H1 (cell line): ENCODE data around the gene GPA33. TPM values are rescaled to one million over a fixed set of nuclear protein-coding genes. Genes with fewer than 3 reads are reported as not detected.

Experiments used
- RFX5 ChIP-seq: IDR thresholded peaks from 2 replicates; pipeline ENCODE4 v1.6.1; 2011; ENCODE audit warnings: low read depth, low read length, improper control_type of control experiment, borderline replicate concordance
- polyA plus RNA-seq, 7 experiments: library from polyadenylated mRNA; depleted of rRNA in 3 of 7; stranded (reverse) in 5 of 7; unstranded in 2 of 7; fragments of >200 nt in 5 of 7; fragments of 200-250 nt in 2 of 7; gene quantifications; 1 replicate in 5 of 7; 2 replicates in 1 of 7; 4 replicates in 1 of 7; pipeline versions ENCODE4 v1.2.1 to v1.2.3, GENCODE V29; 2011 to 2013; ENCODE audit warnings: missing spikeins in 2 of 7, mixed read lengths in 2 of 7
- total RNA-seq: library from RNA; stranded (reverse); fragmentation: NEBNext Ultra II Directional; extraction: Animal tissue kit (Norgen Biotek cat#: 25700); gene quantifications from 2 replicates; pipeline ENCODE4 v1.2.1, GENCODE V29; 2021
- TF ChIP-seq, protein P1 (sequence below): fragments of 300-600 bp; sonication (generic); IDR thresholded peaks from 2 replicates; pipeline ENCODE4 v1.7.1; 2012; ENCODE audit warnings: low read length, moderate library complexity, mild to moderate bottlenecking, inconsistent platforms; ENCODE audit not compliant: insufficient replicate concordance

Gene GPA33
- total and polyA plus RNA-seq, 2 of the 8 experiments (the other 6 are each of a cell fraction or from before 2014, with no cell fraction given), result 0.19 to 0.67 TPM

DNA sequence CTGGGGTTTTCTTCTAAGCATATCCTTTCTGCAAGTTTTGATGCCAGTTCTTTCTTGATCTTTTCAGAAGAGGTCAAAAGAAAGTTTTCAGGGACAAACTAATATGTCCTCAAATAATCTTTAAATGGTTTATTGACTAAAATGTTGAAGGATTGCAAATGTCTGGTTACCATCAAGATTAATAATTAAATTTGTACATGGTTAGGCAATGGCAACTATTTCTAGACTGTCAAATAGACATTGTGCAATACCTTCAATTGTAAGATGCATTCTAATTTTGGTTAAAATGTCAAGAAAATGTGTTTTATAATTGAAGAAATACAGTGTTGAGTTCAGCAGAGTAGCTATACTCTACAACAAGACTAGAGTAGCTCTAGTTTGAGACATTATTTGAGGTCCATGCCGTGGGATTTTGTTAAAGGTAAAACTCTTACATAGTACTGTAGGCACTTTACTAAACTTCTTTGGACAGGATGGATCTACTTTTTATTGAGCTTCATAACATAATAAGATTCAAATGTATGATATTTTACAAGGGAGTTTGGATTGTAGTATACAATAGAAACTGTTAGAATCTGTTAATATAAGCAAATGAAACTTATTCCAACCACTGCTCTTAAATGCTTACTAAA is 78.5 kb downstream of the GPA33 start (continued):
- TF ChIP-seq, protein P1, sequence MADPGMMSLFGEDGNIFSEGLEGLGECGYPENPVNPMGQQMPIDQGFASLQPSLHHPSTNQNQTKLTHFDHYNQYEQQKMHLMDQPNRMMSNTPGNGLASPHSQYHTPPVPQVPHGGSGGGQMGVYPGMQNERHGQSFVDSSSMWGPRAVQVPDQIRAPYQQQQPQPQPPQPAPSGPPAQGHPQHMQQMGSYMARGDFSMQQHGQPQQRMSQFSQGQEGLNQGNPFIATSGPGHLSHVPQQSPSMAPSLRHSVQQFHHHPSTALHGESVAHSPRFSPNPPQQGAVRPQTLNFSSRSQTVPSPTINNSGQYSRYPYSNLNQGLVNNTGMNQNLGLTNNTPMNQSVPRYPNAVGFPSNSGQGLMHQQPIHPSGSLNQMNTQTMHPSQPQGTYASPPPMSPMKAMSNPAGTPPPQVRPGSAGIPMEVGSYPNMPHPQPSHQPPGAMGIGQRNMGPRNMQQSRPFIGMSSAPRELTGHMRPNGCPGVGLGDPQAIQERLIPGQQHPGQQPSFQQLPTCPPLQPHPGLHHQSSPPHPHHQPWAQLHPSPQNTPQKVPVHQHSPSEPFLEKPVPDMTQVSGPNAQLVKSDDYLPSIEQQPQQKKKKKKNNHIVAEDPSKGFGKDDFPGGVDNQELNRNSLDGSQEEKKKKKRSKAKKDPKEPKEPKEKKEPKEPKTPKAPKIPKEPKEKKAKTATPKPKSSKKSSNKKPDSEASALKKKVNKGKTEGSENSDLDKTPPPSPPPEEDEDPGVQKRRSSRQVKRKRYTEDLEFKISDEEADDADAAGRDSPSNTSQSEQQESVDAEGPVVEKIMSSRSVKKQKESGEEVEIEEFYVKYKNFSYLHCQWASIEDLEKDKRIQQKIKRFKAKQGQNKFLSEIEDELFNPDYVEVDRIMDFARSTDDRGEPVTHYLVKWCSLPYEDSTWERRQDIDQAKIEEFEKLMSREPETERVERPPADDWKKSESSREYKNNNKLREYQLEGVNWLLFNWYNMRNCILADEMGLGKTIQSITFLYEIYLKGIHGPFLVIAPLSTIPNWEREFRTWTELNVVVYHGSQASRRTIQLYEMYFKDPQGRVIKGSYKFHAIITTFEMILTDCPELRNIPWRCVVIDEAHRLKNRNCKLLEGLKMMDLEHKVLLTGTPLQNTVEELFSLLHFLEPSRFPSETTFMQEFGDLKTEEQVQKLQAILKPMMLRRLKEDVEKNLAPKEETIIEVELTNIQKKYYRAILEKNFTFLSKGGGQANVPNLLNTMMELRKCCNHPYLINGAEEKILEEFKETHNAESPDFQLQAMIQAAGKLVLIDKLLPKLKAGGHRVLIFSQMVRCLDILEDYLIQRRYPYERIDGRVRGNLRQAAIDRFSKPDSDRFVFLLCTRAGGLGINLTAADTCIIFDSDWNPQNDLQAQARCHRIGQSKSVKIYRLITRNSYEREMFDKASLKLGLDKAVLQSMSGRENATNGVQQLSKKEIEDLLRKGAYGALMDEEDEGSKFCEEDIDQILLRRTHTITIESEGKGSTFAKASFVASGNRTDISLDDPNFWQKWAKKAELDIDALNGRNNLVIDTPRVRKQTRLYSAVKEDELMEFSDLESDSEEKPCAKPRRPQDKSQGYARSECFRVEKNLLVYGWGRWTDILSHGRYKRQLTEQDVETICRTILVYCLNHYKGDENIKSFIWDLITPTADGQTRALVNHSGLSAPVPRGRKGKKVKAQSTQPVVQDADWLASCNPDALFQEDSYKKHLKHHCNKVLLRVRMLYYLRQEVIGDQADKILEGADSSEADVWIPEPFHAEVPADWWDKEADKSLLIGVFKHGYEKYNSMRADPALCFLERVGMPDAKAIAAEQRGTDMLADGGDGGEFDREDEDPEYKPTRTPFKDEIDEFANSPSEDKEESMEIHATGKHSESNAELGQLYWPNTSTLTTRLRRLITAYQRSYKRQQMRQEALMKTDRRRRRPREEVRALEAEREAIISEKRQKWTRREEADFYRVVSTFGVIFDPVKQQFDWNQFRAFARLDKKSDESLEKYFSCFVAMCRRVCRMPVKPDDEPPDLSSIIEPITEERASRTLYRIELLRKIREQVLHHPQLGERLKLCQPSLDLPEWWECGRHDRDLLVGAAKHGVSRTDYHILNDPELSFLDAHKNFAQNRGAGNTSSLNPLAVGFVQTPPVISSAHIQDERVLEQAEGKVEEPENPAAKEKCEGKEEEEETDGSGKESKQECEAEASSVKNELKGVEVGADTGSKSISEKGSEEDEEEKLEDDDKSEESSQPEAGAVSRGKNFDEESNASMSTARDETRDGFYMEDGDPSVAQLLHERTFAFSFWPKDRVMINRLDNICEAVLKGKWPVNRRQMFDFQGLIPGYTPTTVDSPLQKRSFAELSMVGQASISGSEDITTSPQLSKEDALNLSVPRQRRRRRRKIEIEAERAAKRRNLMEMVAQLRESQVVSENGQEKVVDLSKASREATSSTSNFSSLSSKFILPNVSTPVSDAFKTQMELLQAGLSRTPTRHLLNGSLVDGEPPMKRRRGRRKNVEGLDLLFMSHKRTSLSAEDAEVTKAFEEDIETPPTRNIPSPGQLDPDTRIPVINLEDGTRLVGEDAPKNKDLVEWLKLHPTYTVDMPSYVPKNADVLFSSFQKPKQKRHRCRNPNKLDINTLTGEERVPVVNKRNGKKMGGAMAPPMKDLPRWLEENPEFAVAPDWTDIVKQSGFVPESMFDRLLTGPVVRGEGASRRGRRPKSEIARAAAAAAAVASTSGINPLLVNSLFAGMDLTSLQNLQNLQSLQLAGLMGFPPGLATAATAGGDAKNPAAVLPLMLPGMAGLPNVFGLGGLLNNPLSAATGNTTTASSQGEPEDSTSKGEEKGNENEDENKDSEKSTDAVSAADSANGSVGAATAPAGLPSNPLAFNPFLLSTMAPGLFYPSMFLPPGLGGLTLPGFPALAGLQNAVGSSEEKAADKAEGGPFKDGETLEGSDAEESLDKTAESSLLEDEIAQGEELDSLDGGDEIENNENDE, result no peak
- TF ChIP-seq RFX5, result no peak
